Retinal pigment epithelial cell (primary cell): ENCODE results near the gene ME3.

Experiments used
- DNase-seq: peaks from one replicate; pipeline ENCODE4 v3.0.0-alpha.2; 2010; ENCODE audit warnings: low read depth
- H3K4me3 ChIP-seq: 2 replicates; pipeline ENCODE4 v1.5.1; 2011; ENCODE audit warnings: mild to moderate bottlenecking, low read length, control low read depth, moderate library complexity
- CTCF ChIP-seq: conservative IDR thresholded peaks from 2 replicates; pipeline ENCODE4 v1.5.1; 2011; ENCODE audit warnings: low read depth, low read length, control low read depth, inconsistent platforms

Gene ME3

DNA sequence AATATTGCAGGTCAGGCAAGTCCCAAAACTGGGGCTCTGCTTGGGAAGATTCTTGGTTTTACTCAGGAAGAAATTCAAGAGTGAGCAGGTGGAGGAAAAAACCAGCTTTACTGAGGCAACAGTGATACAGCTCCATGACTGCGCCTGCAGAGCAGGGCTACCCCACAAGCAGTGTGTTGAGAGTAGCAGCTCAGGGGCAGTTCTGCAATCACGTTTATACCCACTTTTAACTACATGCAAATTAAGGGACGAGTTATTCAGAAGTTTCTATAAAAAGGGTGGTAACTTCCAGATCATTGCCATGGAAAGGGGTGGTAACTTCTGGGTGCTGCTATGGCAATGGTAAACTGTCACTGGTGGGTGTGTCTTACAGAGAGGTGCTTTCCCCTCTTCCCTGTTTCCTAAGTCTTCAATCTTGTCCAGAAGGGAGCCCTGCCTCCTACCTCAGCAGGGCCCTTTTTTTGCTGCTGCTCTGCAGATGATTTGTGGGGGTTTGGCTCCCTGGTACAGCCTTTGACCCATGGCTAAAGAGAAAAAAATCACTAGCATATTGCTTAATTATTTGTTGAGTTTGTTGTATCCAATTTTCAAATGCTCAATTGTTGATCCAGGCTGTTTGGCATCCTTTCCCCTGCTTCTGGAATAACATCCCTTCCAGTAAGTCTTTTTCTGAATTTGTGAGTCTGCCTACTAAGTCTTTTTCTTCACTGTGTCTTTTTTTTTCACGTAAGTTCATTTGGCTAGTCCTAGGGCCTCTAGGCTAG lies 30.0 kb upstream of the ME3 start:
- DNase-seq = no peak
- no peak overlapping the region for H3K4me3 ChIP-seq
- no peak for TF ChIP-seq CTCF

- TF ChIP-seq CTCF = no peak
- no peak overlapping the region for H3K4me3 ChIP-seq
- DNase-seq = no peak
Observed at GRCh38 chr11:86699040-86699791, 26.8 kb upstream of the ME3 start.

DNA sequence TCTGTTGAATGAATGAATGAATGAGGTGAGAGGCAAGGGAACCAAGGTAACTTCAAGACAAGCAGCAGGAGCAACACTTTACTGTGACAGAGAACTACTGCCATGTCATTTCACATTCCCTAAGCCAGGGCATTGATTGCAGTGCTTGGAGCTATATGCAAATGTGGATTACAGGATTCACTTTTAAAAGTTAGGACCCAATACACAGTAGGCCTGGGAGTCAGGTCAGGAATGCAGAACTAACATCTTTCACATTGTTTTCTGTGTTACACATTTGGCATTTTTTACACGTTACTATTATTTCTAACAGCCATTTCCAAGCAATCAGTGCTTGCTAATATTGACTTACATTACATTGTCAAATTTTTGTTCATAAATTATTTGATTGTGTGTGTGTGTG lies 26.2 kb upstream of the ME3 start:
- H3K4me3 ChIP-seq = no peak overlapping the region
- DNase-seq = no peak
- no peak for TF ChIP-seq CTCF

GRCh38 chr11:86696451-86696850 lies 24.0 kb upstream of the ME3 start:
- no peak for TF ChIP-seq CTCF

GRCh38 chr11:86696004-86696403 lies 23.6 kb upstream of the ME3 start:
- peak; percentile 90 for DNase-seq
- no peak overlapping the region for H3K4me3 ChIP-seq

More at GRCh38 chr11:86696451-86696850, 24.0 kb upstream of the ME3 start:
- no peak overlapping the region for H3K4me3 ChIP-seq
- DNase-seq = no peak

DNA sequence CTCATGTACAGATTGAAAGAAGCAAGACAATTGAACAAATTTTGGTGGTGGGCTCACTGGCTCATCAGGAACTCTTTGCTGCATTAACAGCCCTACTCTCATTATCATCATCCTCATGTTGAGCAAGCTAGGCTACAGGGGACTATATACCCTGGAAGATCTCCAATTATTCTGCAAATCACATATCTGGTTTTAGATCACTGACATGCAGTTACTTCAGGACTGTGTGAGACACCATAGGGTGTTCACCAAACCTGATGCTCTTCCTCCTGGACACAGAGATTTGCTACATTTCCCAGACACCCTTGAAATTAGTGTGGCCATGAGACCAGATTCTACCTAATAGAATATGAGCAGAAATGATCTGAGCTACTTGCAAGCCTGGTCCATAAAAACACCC lies 23.0 kb upstream of the ME3 start:
- H3K4me3 ChIP-seq = no peak overlapping the region
- DNase-seq = no peak
- TF ChIP-seq CTCF = no peak

More at GRCh38 chr11:86696004-86696403, 23.6 kb upstream of the ME3 start:
- TF ChIP-seq CTCF = no peak

DNA sequence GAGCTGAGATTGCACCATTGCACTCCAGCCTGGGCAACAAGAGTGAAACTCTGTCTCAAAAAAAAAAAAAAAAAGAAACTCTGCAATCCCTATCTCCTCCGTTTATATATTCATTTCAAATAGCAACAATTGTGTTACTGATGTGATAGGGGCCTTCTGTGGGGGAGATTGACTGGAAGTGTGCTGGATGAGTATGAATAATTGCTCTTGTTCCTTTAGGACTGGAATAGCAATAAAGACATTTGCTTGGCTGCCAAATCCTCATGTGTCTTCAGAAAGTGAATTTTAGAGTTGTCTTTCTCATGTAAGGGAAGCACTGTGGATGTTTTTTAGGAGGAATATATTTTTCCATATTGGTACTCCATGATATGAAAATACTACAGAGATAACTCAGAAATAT lies 21.1 kb upstream of the ME3 start:
- no peak for DNase-seq
- no peak for TF ChIP-seq CTCF
- no peak overlapping the region for H3K4me3 ChIP-seq
